Activated CD4-positive, alpha-beta memory T cell treated with anti-CD3 and anti-CD28 coated beads for 36 hours (primary cell): ENCODE data around the gene HSDL1. TPM values are rescaled to one million over a fixed set of nuclear protein-coding genes. Genes with fewer than 3 reads are reported as not detected.
A peak's percentile ranks its signal among the peaks of the same experiment; 100 is the strongest.
"Not testable (repeated sequence)": the region's sequence is repeated elsewhere in the genome, so short reads cannot be mapped to it uniquely, and the experiment has no call there.

Source experiments
- CTCF ChIA-PET: fragments of 350-600 bp; sonication (Branson Sonifier 250); formaldehyde crosslinking; loops from one replicate; lab custom pipeline; 2021; ENCODE audit warnings: antibody characterized with exemption, inconsistent platforms; lab: Charles Lee
- POLR2A ChIA-PET: fragments of 350-600 bp; sonication (Branson Sonifier 250); formaldehyde crosslinking; loops from one replicate; lab custom pipeline; 2021; ENCODE audit warnings: antibody characterized with exemption; lab: Charles Lee
- DNase-seq: peaks from one replicate; pipeline ENCODE4 v3.0.0-alpha.2; 2020
- H3K27ac Mint-ChIP-seq: one replicate; pipeline ENCODE4 v1.8.0; 2021; ENCODE audit warnings: mixed read lengths
- H3K27me3 Mint-ChIP-seq: one replicate; pipeline ENCODE4 v1.8.0; 2021; ENCODE audit warnings: mixed read lengths
- H3K36me3 Mint-ChIP-seq: one replicate; pipeline ENCODE4 v1.8.0; 2021; ENCODE audit warnings: mixed read lengths
- H3K4me1 Mint-ChIP-seq: one replicate; pipeline ENCODE4 v1.8.0; 2021; ENCODE audit warnings: low read depth, mixed read lengths
- H3K4me3 Mint-ChIP-seq: one replicate; pipeline ENCODE4 v1.8.0; 2021; ENCODE audit warnings: mild to moderate bottlenecking, mixed read lengths
- H3K9me3 Mint-ChIP-seq: one replicate; pipeline ENCODE4 v1.8.0; 2021; ENCODE audit warnings: mixed read lengths
- intact Hi-C: fragments of 100-400 bp; cut with micrococcal nuclease; formaldehyde crosslinking; loops from one replicate; pipeline ENCODE4 v1.15.1; 2023
- total RNA-seq, 2 experiments: library from RNA; stranded (reverse); gene quantifications; one replicate each; pipeline ENCODE4 v1.2.3, GENCODE V29; 2021

The HSDL1 gene
- total RNA-seq, 2 experiments from 2014 or later = 13.1 to 13.8 TPM

GRCh38 chr16:84137287-84137686, 7.7 kb downstream of the HSDL1 start:
- H3K27me3 Mint-ChIP-seq = no peaks in the 10 kb centered on the region
- CTCF ChIA-PET = interaction anchor here (1.6 to 2.1 kb wide), 2 partner anchors 21 to 50 kb away, joined by 4 to 5 read pairs; partner anchors contain the start of gene MBTPS1
- H3K36me3 Mint-ChIP-seq = no peaks in the 10 kb centered on the region
- H3K9me3 Mint-ChIP-seq = no peaks in the 10 kb centered on the region
- intact Hi-C loops = loop anchor here (5.0 kb wide), 1 partner anchor 40 kb away; no protein-coding TSS in a partner anchor
- H3K4me3 Mint-ChIP-seq = no peak overlapping the region
- DNase-seq = no peak
- H3K27ac Mint-ChIP-seq = no peak overlapping the region
- peaks cover 36% of the 10 kb centered on the region for H3K4me1 Mint-ChIP-seq
- POLR2A ChIA-PET = no interaction called here

- DNase-seq = no peak
- no peaks in the 10 kb centered on the region for H3K27me3 Mint-ChIP-seq
- ChIA-PET CTCF (interaction anchor here (1.6 to 2.5 kb wide), 3 partner anchors 8 to 51 kb away, joined by 4 to 6 read pairs (median 5); partner anchors contain the start of genes DNAAF1, HSDL1 and MBTPS1), POLR2A (no interaction called here)
- H3K27ac Mint-ChIP-seq = no peak overlapping the region
- intact Hi-C loops = loop anchor here (5.0 kb wide), 1 partner anchor 39 kb away; no protein-coding TSS in a partner anchor
- no peaks in the 10 kb centered on the region for H3K36me3 Mint-ChIP-seq
- no peak overlapping the region for H3K4me3 Mint-ChIP-seq
- no peaks in the 10 kb centered on the region for H3K9me3 Mint-ChIP-seq
- H3K4me1 Mint-ChIP-seq = peaks cover 36% of the 10 kb centered on the region
These were observed 8.4 kb downstream of the HSDL1 start for GRCh38 chr16:84136331-84137125.

GRCh38 chr16:84132527-84133285, 12.3 kb downstream of the HSDL1 start:
- intact Hi-C loops = no loop called here
- no peak overlapping the region for H3K4me3 Mint-ChIP-seq
- POLR2A ChIA-PET = interaction anchor here (0.8 kb wide), 1 partner anchor 32 kb away, joined by 4 read pairs; no protein-coding TSS in a partner anchor
- H3K9me3 Mint-ChIP-seq = no peaks in the 10 kb centered on the region
- H3K36me3 Mint-ChIP-seq = peaks cover 14% of the 10 kb centered on the region
- H3K27ac Mint-ChIP-seq = no peak overlapping the region
- no peaks in the 10 kb centered on the region for H3K27me3 Mint-ChIP-seq
- CTCF ChIA-PET = no interaction called here
- H3K4me1 Mint-ChIP-seq = peaks cover 15% of the 10 kb centered on the region
- no peak for DNase-seq

- ChIA-PET CTCF (interaction anchor here (0.8 kb wide), 1 partner anchor 15 kb away, joined by 3 read pairs; the partner anchor contains the start of gene MBTPS1), POLR2A (no interaction called here)
- Mint-ChIP-seq H3K27me3 (no peaks in the 10 kb centered on the region), H3K9me3 (no peaks in the 10 kb centered on the region), H3K36me3 (peaks cover 16% of the 10 kb centered on the region), H3K4me1 (peaks cover 4% of the 10 kb centered on the region), H3K4me3 (no peak overlapping the region), H3K27ac (no peak overlapping the region)
- DNase-seq = no peak
- intact Hi-C loops = no loop called here
These were observed 13.9 kb downstream of the HSDL1 start for GRCh38 chr16:84131117-84131516.

- Mint-ChIP-seq H3K27me3 (no peaks in the 10 kb centered on the region), H3K27ac (no peak overlapping the region), H3K36me3 (peaks cover 11% of the 10 kb centered on the region), H3K4me1 (no peaks in the 10 kb centered on the region), H3K4me3 (no peak overlapping the region), H3K9me3 (no peaks in the 10 kb centered on the region)
- ChIA-PET CTCF (interaction anchor here (1.3 kb wide), 1 partner anchor 62 kb away, joined by 3 read pairs; the partner anchor contains the start of gene TAF1C), POLR2A (no interaction called here)
- DNase-seq = no peak
- intact Hi-C loops = no loop called here
These were observed 20.5 kb downstream of the HSDL1 start for GRCh38 chr16:84124257-84125073.

GRCh38 chr16:84121007-84121406, 24.0 kb downstream of the HSDL1 start:
- POLR2A ChIA-PET = no interaction called here
- Mint-ChIP-seq H3K36me3 (peaks cover 4% of the 10 kb centered on the region), H3K4me1 (peaks cover 10% of the 10 kb centered on the region), H3K27me3 (no peaks in the 10 kb centered on the region), H3K9me3 (no peaks in the 10 kb centered on the region), H3K27ac (no peak overlapping the region), H3K4me3 (no peak overlapping the region)
- CTCF ChIA-PET = interaction anchor here (1.2 kb wide), 1 partner anchor 66 kb away, joined by 3 read pairs; the partner anchor contains the start of gene TAF1C
- DNase-seq = no peak
- intact Hi-C loops = no loop called here

GRCh38 chr16:84120023-84120422, 25.0 kb downstream of the HSDL1 start:
- intact Hi-C loops = no loop called here
- peaks cover 17% of the 10 kb centered on the region for H3K4me1 Mint-ChIP-seq
- H3K27me3 Mint-ChIP-seq = no peaks in the 10 kb centered on the region
- no peak overlapping the region for H3K27ac Mint-ChIP-seq
- peaks cover 4% of the 10 kb centered on the region for H3K36me3 Mint-ChIP-seq
- ChIA-PET POLR2A (no interaction called here), CTCF (interaction anchor here (1.2 to 1.3 kb wide), 2 partner anchors 55 to 67 kb away, joined by 3 to 4 read pairs; partner anchors contain the start of gene TAF1C)
- H3K4me3 Mint-ChIP-seq = no peak overlapping the region
- DNase-seq = no peak
- H3K9me3 Mint-ChIP-seq = no peaks in the 10 kb centered on the region

- H3K27ac Mint-ChIP-seq = no peak overlapping the region
These were observed 25.6 kb downstream of the HSDL1 start for GRCh38 chr16:84119368-84119767.

GRCh38 chr16:84118315-84118714, 26.7 kb downstream of the HSDL1 start:
- not testable (repeated sequence) for H3K4me3 Mint-ChIP-seq, H3K27me3 Mint-ChIP-seq, H3K9me3 Mint-ChIP-seq, H3K27ac Mint-ChIP-seq, DNase-seq, H3K36me3 Mint-ChIP-seq
- ChIA-PET CTCF (interaction anchor here (1.1 to 2.4 kb wide), 2 partner anchors 52 to 57 kb away, joined by 3 to 27 read pairs; no protein-coding TSS in a partner anchor), POLR2A (interaction anchor here (3.0 kb wide), 1 partner anchor 27 kb away, joined by 23 read pairs; the partner anchor contains the start of genes DNAAF1 and HSDL1)
- H3K4me1 Mint-ChIP-seq = peaks cover 21% of the 10 kb centered on the region
- intact Hi-C loops = loop anchor here (5.0 kb wide), 2 partner anchors 59 to 484 kb away; no protein-coding TSS in a partner anchor

More at GRCh38 chr16:84119368-84119767, 25.6 kb downstream of the HSDL1 start:
- CTCF ChIA-PET = interaction anchor here (1.3 kb wide), 1 partner anchor 56 kb away, joined by 4 read pairs; no protein-coding TSS in a partner anchor
- POLR2A ChIA-PET = no interaction called here
- DNase-seq = no peak
- Mint-ChIP-seq H3K9me3 (no peaks in the 10 kb centered on the region), H3K36me3 (peaks cover 4% of the 10 kb centered on the region), H3K4me3 (no peak overlapping the region), H3K4me1 (peaks cover 18% of the 10 kb centered on the region), H3K27me3 (no peaks in the 10 kb centered on the region)
- intact Hi-C loops = loop anchor here (5.0 kb wide), 2 partner anchors 58 to 483 kb away; no protein-coding TSS in a partner anchor

- intact Hi-C loops = loop anchor here (2.0 to 5.0 kb wide), 5 partner anchors 19 to 485 kb away; partner anchors contain the start of gene MLYCD
These were observed 27.5 kb downstream of the HSDL1 start for GRCh38 chr16:84117494-84117843.

More at GRCh38 chr16:84117494-84117843, 27.5 kb downstream of the HSDL1 start:
- Mint-ChIP-seq H3K9me3 (no peaks in the 10 kb centered on the region), H3K27ac (peak overlapping the region; percentile 83), H3K27me3 (no peaks in the 10 kb centered on the region), H3K4me3 (peak overlapping the region; percentile 91), H3K36me3 (no peaks in the 10 kb centered on the region), H3K4me1 (peaks cover 23% of the 10 kb centered on the region)
- DNase-seq = peak; percentile 62
- ChIA-PET POLR2A (interaction anchor here (1.2 to 3.6 kb wide), 6 partner anchors 12 to 69 kb away, joined by 3 to 23 read pairs (median 6); partner anchors contain the start of genes DNAAF1, HSDL1 and TAF1C), CTCF (interaction anchor here (0.8 to 2.6 kb wide), 12 partner anchors 12 to 164 kb away, joined by 3 to 27 read pairs (median 6); partner anchors contain the start of genes DNAAF1, HSDL1 and TAF1C)
